Ovary (tissue), 3 donors: ENCODE data around the gene MBP.

Experiments
- CTCF ChIP-seq, 3 donors: fragments of 450-650 bp in 2 of 3; fragments of 200-600 bp in 1 of 3; IDR thresholded peaks; one replicate each; pipeline versions ENCODE4 v1.5.1 to v1.8.0; 2016 to 2022; ENCODE audit warnings: antibody characterized with exemption in 3 of 3, mild to moderate bottlenecking in 1 of 3
- EP300 ChIP-seq: sonication (generic); formaldehyde crosslinking; IDR thresholded peaks from one replicate; pipeline ENCODE4 v1.6.1; 2017; ENCODE audit warnings: antibody characterized with exemption
- POLR2A ChIP-seq: fragments of 450-650 bp; IDR thresholded peaks from one replicate; pipeline ENCODE4 v1.6.1; 2017; ENCODE audit warnings: antibody characterized with exemption, mild to moderate bottlenecking, moderate library complexity
- donor health status: DM: no; HTN: no; CAD: no.

- TF ChIP-seq EP300: no peak
- TF ChIP-seq CTCF (IDR thresholded peaks at IDR 0.05): no peak
- TF ChIP-seq POLR2A: no peak
Observed at GRCh38 chr18:77113361-77114151, 19.0 kb downstream of the MBP start.
